Liver (tissue), 3 donors: ENCODE results near the gene PGR.

Source experiments
- JUND ChIP-seq, 2 donors: IDR thresholded peaks; 2 replicates each; pipeline ENCODE4 v1.6.1; 2016; ENCODE audit warnings: antibody characterized with exemption in 2 of 2
- SP1 ChIP-seq: IDR thresholded peaks from 2 replicates; pipeline ENCODE4 v1.6.1; 2018; ENCODE audit warnings: antibody characterized with exemption, mild to moderate bottlenecking
- TF ChIP-seq, protein P1 (sequence below): fragments of 150-350 bp; IDR thresholded peaks from 2 replicates; pipeline ENCODE4 v1.5.1; 2017; ENCODE audit warnings: improper control_type of control experiment, low read depth, low read length; ENCODE audit not compliant: missing input control
- donor health status: healthy.
- donor health status: healthy.

DNA sequence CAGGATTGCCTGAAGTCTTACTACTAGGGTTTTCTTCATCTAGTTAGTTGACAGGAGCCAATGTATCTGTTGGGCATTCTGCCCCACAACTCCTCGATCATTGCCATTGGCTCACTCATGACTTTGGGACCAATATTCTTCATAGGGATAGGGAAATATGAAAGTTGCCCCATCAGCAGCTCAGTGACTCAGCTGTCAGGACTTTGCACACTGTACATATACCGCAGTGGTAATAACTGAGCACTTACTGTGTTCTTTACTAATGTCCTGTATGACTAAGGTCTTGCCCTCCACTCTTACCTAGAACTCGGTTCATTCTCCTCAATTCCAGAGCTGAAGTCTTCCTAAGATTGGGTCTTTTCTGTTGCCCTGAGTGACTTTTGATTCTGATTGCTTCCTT, 46.8 kb upstream of the PGR start:
- TF ChIP-seq, protein P1, sequence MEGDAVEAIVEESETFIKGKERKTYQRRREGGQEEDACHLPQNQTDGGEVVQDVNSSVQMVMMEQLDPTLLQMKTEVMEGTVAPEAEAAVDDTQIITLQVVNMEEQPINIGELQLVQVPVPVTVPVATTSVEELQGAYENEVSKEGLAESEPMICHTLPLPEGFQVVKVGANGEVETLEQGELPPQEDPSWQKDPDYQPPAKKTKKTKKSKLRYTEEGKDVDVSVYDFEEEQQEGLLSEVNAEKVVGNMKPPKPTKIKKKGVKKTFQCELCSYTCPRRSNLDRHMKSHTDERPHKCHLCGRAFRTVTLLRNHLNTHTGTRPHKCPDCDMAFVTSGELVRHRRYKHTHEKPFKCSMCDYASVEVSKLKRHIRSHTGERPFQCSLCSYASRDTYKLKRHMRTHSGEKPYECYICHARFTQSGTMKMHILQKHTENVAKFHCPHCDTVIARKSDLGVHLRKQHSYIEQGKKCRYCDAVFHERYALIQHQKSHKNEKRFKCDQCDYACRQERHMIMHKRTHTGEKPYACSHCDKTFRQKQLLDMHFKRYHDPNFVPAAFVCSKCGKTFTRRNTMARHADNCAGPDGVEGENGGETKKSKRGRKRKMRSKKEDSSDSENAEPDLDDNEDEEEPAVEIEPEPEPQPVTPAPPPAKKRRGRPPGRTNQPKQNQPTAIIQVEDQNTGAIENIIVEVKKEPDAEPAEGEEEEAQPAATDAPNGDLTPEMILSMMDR = no peak
- TF ChIP-seq SP1 (no peak), JUND (IDR thresholded peaks at IDR 0.05) (no peak)
